ENCODE data around the gene SARDH.

Gene SARDH

DNA sequence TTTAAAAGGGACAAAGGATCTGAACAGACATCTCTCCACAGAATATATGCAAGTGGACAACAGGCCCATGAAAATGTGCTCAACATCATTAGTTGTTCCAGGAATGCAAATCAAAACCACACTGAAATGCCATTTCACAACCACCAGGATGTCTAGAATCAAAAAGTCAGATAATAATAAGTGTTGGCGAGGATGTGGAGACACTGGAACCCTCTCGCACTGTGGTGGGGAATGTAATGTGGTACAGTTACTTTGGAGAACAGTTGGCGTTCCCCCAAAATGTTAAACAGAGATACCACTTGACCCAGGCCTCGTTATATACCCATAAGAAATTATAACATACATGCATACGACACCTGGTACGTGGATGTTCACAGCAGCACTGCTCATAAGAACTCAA, 38.6 kb downstream of the SARDH start:
- Mint-ChIP-seq H3K27ac (no peak overlapping the region), H3K4me3 (no peak overlapping the region), H3K36me3 (ENCODE audit: low read depth) (peaks cover 9% of the 10 kb centered on the region), H3K4me1 (peaks cover 17% of the 10 kb centered on the region), H3K9me3 (no peaks in the 10 kb centered on the region), H3K27me3 (ENCODE audit: low read depth) (peaks cover 3% of the 10 kb centered on the region)
- TF ChIP-seq, protein P1, sequence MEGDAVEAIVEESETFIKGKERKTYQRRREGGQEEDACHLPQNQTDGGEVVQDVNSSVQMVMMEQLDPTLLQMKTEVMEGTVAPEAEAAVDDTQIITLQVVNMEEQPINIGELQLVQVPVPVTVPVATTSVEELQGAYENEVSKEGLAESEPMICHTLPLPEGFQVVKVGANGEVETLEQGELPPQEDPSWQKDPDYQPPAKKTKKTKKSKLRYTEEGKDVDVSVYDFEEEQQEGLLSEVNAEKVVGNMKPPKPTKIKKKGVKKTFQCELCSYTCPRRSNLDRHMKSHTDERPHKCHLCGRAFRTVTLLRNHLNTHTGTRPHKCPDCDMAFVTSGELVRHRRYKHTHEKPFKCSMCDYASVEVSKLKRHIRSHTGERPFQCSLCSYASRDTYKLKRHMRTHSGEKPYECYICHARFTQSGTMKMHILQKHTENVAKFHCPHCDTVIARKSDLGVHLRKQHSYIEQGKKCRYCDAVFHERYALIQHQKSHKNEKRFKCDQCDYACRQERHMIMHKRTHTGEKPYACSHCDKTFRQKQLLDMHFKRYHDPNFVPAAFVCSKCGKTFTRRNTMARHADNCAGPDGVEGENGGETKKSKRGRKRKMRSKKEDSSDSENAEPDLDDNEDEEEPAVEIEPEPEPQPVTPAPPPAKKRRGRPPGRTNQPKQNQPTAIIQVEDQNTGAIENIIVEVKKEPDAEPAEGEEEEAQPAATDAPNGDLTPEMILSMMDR (IDR thresholded peaks at IDR 0.05; ENCODE audit: unreplicated experiment in 3 of 3) = no peak

DNA sequence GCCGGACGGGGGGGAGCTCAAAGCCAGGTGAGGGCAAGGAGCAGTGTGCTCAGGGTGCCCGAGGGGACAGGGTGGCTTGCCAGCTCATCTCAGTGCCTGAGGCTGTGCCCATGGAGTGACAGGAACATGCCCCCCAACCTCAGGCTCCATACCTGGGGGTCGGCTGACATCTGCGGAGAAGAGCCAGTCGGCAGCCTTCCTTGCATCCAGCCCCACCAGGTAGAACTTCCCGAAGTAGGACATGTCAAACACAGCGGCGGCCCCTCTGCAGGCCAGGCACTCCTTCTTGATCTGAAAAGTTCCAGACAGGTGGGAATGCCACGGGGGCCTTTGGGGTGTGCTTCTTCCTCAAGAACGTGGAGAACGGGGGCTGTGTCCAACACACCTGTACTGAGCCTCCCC, 42.1 kb downstream of the SARDH start:
- Mint-ChIP-seq H3K36me3 (ENCODE audit: low read depth) (peaks cover 9% of the 10 kb centered on the region), H3K27ac (no peak overlapping the region), H3K9me3 (no peaks in the 10 kb centered on the region), H3K4me3 (no peak overlapping the region), H3K4me1 (peaks cover 7% of the 10 kb centered on the region), H3K27me3 (ENCODE audit: low read depth) (peaks cover 6% of the 10 kb centered on the region)
- TF ChIP-seq, protein P1 (IDR thresholded peaks at IDR 0.05; ENCODE audit: unreplicated experiment in 3 of 3) = no peak

DNA sequence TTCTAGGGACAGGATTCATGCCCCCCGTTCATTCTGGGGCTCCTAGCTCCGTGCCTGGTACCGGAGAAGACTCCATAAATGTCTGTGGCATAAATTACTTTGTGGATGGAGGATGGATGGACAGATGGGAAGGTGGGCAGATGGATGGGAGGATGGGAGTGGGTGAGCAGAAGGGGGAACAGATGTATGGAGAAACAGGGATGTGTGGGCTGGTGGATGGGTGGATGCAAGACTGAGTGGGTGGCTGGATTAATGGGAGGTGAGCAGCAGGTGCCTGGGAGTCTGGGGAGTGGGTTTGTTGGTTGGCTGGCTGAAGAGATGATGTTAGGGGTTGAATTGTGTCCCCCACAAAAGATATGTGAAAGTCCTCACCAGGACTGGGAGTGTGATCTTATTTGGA, 43.5 kb downstream of the SARDH start:
- Mint-ChIP-seq H3K27ac (no peak overlapping the region), H3K4me3 (no peak overlapping the region), H3K36me3 (ENCODE audit: low read depth) (peaks cover 5% of the 10 kb centered on the region), H3K9me3 (no peaks in the 10 kb centered on the region), H3K27me3 (ENCODE audit: low read depth) (peaks cover 13% of the 10 kb centered on the region), H3K4me1 (peaks cover 10% of the 10 kb centered on the region)
- TF ChIP-seq, protein P1 (IDR thresholded peaks at IDR 0.05; ENCODE audit: unreplicated experiment in 3 of 3) = no peak

DNA sequence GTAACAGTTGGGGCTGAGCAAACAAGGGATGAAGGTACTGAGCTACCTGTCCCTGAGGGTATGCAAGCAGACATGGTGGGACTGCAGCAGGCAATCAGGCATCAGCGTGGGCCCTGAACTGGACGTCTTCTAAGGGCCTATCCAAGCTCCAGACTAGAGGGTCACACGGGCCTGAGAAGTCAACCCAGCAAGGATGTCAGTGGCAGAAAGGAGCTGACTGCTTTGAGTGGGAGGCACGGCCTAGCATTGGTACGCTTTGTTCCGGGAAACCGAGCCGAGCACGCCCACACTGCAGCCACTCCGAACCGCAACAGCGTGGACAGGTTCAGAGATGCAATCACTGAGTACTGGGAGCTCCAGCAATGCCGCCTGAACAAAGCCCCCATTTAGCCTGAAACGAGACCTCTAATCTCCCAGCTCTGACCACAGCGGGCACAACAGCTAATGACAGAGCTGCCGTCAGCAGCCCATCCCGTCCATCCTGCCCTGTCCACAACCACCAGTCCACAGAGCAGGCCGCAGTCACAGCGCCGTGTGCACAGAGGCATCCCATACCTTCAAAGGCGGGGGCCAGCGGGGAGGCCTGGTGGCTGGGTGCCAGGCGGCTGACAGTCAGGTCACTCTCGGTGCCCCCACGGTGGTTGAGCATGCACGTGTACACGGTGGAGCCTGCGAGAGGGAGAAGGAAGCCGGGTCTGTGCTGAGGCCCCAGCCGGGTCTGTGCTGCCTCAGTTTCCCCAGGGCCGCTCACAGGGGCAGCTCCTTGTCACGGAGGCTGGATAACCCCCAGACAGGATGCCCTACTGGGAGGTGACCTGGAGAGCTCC, 44.2 kb downstream of the SARDH start:
- H3K4me1 Mint-ChIP-seq = peaks cover 11% of the 10 kb centered on the region
- H3K36me3 Mint-ChIP-seq (ENCODE audit: low read depth) = peaks cover 5% of the 10 kb centered on the region
- no peak overlapping the region for H3K4me3 Mint-ChIP-seq
- TF ChIP-seq, protein P1 (IDR thresholded peaks at IDR 0.05; ENCODE audit: unreplicated experiment in 3 of 3) = no peak
- no peak overlapping the region for H3K27ac Mint-ChIP-seq
- no peaks in the 10 kb centered on the region for H3K9me3 Mint-ChIP-seq
- H3K27me3 Mint-ChIP-seq (ENCODE audit: low read depth) = peaks cover 15% of the 10 kb centered on the region

DNA sequence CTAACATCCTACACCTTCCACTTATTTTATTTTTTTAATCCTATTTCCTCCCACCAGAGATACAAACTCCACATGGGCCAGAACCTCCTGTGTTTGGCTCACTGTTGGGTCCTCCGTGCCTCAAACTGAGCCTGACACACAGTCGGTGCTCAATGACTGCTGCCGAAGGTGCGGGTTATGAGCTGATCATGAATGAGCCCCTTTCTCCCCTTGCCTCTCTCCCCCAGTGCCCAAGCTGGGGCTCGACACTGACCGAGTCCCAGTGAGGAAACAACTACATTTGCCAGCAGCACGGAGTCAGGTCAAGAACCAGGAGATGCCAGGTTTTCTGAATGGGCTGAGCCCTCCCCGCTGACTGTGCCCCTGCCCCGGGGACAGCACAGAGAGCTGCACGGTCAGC, 45.0 kb downstream of the SARDH start:
- Mint-ChIP-seq H3K36me3 (ENCODE audit: low read depth) (no peaks in the 10 kb centered on the region), H3K27me3 (ENCODE audit: low read depth) (peaks cover 20% of the 10 kb centered on the region), H3K4me1 (peaks cover 11% of the 10 kb centered on the region), H3K9me3 (no peaks in the 10 kb centered on the region), H3K27ac (no peak overlapping the region), H3K4me3 (no peak overlapping the region)
- TF ChIP-seq, protein P1 (IDR thresholded peaks at IDR 0.05; ENCODE audit: unreplicated experiment in 3 of 3) = no peak
